ENCODE measurements around the gene DPF3. TPM values are rescaled to one million over a fixed set of nuclear protein-coding genes. Genes with fewer than 3 reads are reported as not detected.
A peak's percentile ranks its signal among the peaks of the same experiment; 100 is the strongest.

Gene DPF3
- total RNA-seq, 6 experiments from 2014 or later = 1.2 to 5.7 (median 2.9) TPM

DNA sequence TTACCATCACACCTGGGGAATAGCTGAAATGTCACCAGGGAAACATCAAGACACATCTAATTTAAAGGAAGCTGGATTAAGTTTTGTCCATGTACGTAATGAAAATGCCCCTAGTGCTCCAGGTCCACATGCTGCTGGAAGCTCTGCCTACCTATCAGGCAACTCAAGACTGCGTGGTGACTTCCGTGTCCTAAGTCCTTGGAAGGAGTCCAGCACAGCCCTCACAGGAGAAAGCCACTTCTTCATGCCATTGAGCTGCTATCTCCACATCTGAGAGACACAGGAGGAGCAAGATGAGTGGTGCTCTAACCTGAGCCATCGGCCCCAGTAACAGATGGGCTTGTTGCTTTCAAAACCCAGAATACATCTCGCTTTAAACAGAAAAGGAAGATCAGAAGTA lies 316.4 kb downstream of the DPF3 start:
- 57% methylated on average over 1 of the region's 5 CpGs for WGBS (ENCODE audit: insufficient coverage, low coverage, low lambda C conversion rate, missing lambda C conversion rate)
- H3K4me3 ChIP-seq = no peak overlapping the region
- intact Hi-C loops (cut with DNase I) = no loop called here
- no peak overlapping the region for H3K27ac ChIP-seq
- no peak for ATAC-seq
- H3K9me3 ChIP-seq = no peaks in the 10 kb centered on the region
- no peaks in the 10 kb centered on the region for H3K36me3 ChIP-seq
- peaks cover 0 to 12% (median 0%) of the 10 kb centered on the region in 4 donors for H3K4me1 ChIP-seq
- DNase-seq = no peak
- H3K27me3 ChIP-seq = no peaks in the 10 kb centered on the region
- no peak for TF ChIP-seq POLR2A (IDR thresholded peaks at IDR 0.05)
- TF ChIP-seq, protein P1, sequence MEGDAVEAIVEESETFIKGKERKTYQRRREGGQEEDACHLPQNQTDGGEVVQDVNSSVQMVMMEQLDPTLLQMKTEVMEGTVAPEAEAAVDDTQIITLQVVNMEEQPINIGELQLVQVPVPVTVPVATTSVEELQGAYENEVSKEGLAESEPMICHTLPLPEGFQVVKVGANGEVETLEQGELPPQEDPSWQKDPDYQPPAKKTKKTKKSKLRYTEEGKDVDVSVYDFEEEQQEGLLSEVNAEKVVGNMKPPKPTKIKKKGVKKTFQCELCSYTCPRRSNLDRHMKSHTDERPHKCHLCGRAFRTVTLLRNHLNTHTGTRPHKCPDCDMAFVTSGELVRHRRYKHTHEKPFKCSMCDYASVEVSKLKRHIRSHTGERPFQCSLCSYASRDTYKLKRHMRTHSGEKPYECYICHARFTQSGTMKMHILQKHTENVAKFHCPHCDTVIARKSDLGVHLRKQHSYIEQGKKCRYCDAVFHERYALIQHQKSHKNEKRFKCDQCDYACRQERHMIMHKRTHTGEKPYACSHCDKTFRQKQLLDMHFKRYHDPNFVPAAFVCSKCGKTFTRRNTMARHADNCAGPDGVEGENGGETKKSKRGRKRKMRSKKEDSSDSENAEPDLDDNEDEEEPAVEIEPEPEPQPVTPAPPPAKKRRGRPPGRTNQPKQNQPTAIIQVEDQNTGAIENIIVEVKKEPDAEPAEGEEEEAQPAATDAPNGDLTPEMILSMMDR (IDR thresholded peaks at IDR 0.05) = no peak

DNA sequence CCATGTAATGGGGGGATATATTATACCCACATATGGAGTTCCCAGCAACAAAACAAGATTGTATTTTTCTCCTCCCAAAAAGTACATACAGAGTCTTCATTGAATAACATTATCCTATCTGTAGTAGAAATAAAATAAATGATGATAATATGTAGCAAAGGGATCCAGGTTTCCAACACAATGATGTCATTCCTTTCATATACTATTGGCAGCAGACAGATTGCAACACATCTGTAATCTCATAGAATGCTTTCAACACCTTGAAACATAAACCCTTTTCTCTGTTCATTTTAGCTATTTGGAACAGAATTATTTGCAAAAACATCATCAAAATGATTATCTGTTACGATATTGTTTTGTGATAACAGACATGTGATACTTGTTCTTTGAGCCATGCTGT lies 317.6 kb downstream of the DPF3 start:
- TF ChIP-seq, protein P1 (IDR thresholded peaks at IDR 0.05) = no peak
- TF ChIP-seq POLR2A (IDR thresholded peaks at IDR 0.05) = no peak
- H3K4me1 ChIP-seq = peaks cover 0 to 11% (median 0%) of the 10 kb centered on the region in 4 donors
- ATAC-seq (no peak), DNase-seq (no peak)
- WGBS (ENCODE audit: insufficient coverage, low coverage, low lambda C conversion rate, missing lambda C conversion rate) = 100% methylated on average over 1 of the region's 1 CpG
- no peak overlapping the region for H3K27ac ChIP-seq
- H3K9me3 ChIP-seq = no peaks in the 10 kb centered on the region
- intact Hi-C loops (cut with DNase I) = no loop called here
- no peak overlapping the region for H3K4me3 ChIP-seq
- H3K27me3 ChIP-seq = no peaks in the 10 kb centered on the region
- no peaks in the 10 kb centered on the region for H3K36me3 ChIP-seq

DNA sequence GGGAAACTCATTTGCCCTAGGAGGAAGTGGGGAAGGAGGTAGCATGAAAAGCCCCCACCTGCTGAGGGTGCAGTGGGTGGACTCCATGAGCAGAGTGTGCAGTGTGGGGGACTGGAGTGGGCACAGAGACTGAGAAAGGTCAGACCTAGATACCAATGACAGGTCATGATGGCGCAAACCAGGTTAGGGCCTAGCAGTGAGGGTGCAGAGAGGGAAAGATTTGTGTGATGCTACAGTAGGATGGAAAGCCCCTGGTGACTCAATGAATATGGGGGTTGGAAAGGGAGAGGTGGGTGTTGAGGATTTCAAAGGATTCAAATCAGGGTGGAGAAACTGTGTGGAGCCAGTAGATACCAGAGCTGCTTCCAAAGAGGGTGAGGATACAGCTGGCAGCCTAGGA lies 319.2 kb downstream of the DPF3 start:
- ATAC-seq (no peak), DNase-seq (no peak)
- Histone ChIP-seq H3K9me3 (no peaks in the 10 kb centered on the region), H3K36me3 (no peaks in the 10 kb centered on the region), H3K4me3 (no peak overlapping the region), H3K27ac (no peak overlapping the region), H3K27me3 (no peaks in the 10 kb centered on the region), H3K4me1 (peaks cover 0 to 11% (median 3%) of the 10 kb centered on the region in 4 donors)
- intact Hi-C loops (cut with DNase I) = no loop called here
- TF ChIP-seq POLR2A (IDR thresholded peaks at IDR 0.05) = no peak
- WGBS (ENCODE audit: insufficient coverage, low coverage, low lambda C conversion rate, missing lambda C conversion rate) = no CpG with 5 or more reads among the region's 1 CpG

DNA sequence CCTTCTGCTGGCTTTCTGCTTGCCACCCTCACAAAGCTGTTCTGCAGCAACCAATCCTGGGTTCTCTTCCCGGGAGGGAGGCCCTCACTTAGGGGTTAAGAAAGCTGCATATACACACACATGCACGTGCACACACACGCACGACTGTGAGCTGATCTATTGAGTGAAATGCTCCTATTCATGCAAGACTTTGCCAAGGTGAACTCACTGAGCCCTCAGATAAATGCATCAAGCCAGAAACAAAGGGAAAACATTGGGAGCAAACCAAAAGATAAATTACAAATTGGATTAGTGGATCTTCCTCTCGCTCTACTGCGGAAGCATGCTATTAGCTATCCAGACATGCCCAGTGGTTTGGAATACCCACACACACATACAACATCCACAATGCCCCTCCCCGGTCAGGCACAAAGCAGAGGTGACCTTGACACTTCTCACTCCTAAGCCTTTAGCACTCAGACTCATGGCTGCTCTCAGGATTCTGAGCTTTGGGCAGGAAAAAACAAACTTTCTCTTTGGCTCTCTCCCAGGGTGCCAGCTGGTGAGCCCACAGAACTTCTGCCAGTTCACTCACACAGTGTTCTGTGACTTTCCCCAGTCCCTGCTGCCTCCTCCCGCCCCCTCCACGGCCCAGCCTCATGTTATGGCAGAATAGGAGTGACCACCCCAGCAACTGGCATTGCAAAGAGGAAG lies 320.0 kb downstream of the DPF3 start:
- no peaks in the 10 kb centered on the region for H3K9me3 ChIP-seq
- 39% methylated on average over 9 of the region's 9 CpGs for WGBS (ENCODE audit: insufficient coverage, low coverage, low lambda C conversion rate, missing lambda C conversion rate)
- H3K4me3 ChIP-seq = no peak overlapping the region
- intact Hi-C loops (cut with DNase I) = no loop called here
- H3K27ac ChIP-seq = peak overlapping the region in 1 of 3 donors; percentile 37
- H3K4me1 ChIP-seq = peaks cover 0 to 11% (median 3%) of the 10 kb centered on the region in 4 donors
- peak; percentile 77 to 84 (median 80) for ATAC-seq
- no peaks in the 10 kb centered on the region for H3K36me3 ChIP-seq
- no peaks in the 10 kb centered on the region for H3K27me3 ChIP-seq
- TF ChIP-seq, protein P1 (IDR thresholded peaks at IDR 0.05) = no peak
- peak in 1 of 3 donors; percentile 71 for DNase-seq

Small RNA genes within 50 kb of the gene (small RNA-seq; reads per million reads assigned to genes)
- gene RF00019 = 0 reads per million in 2 experiments

Other genes starting within 250 kb of the DPF3 start
- gene DCAF4, start 32.4 kb upstream of the DPF3 start, total RNA-seq = 10 to 100 TPM in 4 of 6 experiments, 1 to 10 TPM in 2; 5.8 to 13.6 (median 10.5) TPM
- 10 to 100 TPM in 5 of 6 experiments, 1 to 10 TPM in 1; 9.9 to 14.3 (median 11.4) TPM for gene ZFYVE1, start 133.0 kb upstream of the DPF3 start, total RNA-seq
- 10 to 100 TPM; 16.3 to 29.1 (median 22.8) TPM for gene RBM25, start 164.4 kb upstream of the DPF3 start, total RNA-seq
- 10 to 100 TPM; 22.5 to 28.2 (median 25.0) TPM for gene PSEN1, start 242.4 kb upstream of the DPF3 start, total RNA-seq

Measured in right lobe of liver (tissue), 6 donors.